Testis (tissue), 2 donors: ENCODE data around the gene CDKL4.

ENCODE experiments used
- CTCF ChIP-seq, 3 experiments: fragments of 450-650 bp in 2 of 3; fragments of 200-600 bp in 1 of 3; sonication (generic) in 1 of 3; IDR thresholded peaks; one replicate each; pipeline ENCODE4 v1.5.1; 2016 to 2019; ENCODE audit warnings: antibody characterized with exemption in 3 of 3, mild to moderate bottlenecking in 2 of 3, moderate library complexity in 1 of 3
- POLR2A ChIP-seq: fragments of 450-650 bp; IDR thresholded peaks from one replicate; pipeline ENCODE4 v1.6.1; 2017; ENCODE audit warnings: antibody characterized with exemption, mild to moderate bottlenecking, moderate library complexity

- TF ChIP-seq CTCF (IDR thresholded peaks at IDR 0.05) (no peak), POLR2A (no peak)
These were observed at the start of gene CDKL4 for GRCh38 chr2:39243469-39244123.
